Measurements from ENCODE around the gene THUMPD3.
A peak's percentile ranks its signal among the peaks of the same experiment; 100 is the strongest.

- TF ChIP-seq POLR2A (IDR thresholded peaks at IDR 0.05): no peak
- TF ChIP-seq, protein P1, sequence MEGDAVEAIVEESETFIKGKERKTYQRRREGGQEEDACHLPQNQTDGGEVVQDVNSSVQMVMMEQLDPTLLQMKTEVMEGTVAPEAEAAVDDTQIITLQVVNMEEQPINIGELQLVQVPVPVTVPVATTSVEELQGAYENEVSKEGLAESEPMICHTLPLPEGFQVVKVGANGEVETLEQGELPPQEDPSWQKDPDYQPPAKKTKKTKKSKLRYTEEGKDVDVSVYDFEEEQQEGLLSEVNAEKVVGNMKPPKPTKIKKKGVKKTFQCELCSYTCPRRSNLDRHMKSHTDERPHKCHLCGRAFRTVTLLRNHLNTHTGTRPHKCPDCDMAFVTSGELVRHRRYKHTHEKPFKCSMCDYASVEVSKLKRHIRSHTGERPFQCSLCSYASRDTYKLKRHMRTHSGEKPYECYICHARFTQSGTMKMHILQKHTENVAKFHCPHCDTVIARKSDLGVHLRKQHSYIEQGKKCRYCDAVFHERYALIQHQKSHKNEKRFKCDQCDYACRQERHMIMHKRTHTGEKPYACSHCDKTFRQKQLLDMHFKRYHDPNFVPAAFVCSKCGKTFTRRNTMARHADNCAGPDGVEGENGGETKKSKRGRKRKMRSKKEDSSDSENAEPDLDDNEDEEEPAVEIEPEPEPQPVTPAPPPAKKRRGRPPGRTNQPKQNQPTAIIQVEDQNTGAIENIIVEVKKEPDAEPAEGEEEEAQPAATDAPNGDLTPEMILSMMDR (IDR thresholded peaks at IDR 0.05): peak in 1 of 4 experiments; percentile 5
Observed at GRCh38 chr3:9399746-9400145, 36.9 kb downstream of the THUMPD3 start.
